Measurements from ENCODE around the gene ILK.

ILK gene

DNA sequence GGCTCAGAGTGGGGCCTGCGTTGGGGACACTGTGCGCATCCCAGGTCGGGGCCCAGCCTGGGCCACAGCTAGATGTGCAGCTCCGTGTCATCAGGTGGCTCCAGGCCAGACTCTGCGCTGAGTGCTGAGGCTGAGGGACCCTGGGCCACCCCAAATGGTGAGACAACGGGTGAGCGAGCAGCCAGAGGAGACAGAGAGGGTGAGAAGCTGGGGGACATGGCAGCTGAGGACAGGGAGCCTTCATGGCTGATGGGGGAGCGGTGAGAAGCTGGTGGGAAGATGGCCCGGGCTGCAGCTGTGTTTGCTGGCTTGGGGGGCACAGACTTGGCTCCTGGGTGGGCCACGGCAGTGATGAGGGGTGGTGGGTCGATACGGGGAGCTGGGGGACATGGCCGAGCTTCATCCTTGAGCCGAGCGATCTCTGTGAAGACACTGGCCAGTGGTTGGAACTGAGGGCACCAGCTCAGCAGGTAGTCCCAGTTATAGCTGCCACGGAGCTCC is 18.2 kb downstream of the ILK start:
- no peaks in the 10 kb centered on the region for H3K27me3 ChIP-seq (ENCODE audit: insufficient read depth, low read length)
- no peak overlapping the region for H3K27ac ChIP-seq (ENCODE audit: low read depth, low read length)
- no peak overlapping the region for H2AFZ ChIP-seq (ENCODE audit: low read length, unreplicated experiment)
- H3K79me2 ChIP-seq (ENCODE audit: control insufficient read depth, insufficient read depth, low read length, unreplicated experiment): peaks cover 22% of the 10 kb centered on the region
- no peak overlapping the region for H3K4me3 ChIP-seq (ENCODE audit: low read depth, low read length)
- H3K36me3 ChIP-seq (ENCODE audit: insufficient read depth, low read length): no peaks in the 10 kb centered on the region
- H3K4me1 ChIP-seq (ENCODE audit: control insufficient read depth, insufficient read depth, low read length, unreplicated experiment): peaks cover 20% of the 10 kb centered on the region

DNA sequence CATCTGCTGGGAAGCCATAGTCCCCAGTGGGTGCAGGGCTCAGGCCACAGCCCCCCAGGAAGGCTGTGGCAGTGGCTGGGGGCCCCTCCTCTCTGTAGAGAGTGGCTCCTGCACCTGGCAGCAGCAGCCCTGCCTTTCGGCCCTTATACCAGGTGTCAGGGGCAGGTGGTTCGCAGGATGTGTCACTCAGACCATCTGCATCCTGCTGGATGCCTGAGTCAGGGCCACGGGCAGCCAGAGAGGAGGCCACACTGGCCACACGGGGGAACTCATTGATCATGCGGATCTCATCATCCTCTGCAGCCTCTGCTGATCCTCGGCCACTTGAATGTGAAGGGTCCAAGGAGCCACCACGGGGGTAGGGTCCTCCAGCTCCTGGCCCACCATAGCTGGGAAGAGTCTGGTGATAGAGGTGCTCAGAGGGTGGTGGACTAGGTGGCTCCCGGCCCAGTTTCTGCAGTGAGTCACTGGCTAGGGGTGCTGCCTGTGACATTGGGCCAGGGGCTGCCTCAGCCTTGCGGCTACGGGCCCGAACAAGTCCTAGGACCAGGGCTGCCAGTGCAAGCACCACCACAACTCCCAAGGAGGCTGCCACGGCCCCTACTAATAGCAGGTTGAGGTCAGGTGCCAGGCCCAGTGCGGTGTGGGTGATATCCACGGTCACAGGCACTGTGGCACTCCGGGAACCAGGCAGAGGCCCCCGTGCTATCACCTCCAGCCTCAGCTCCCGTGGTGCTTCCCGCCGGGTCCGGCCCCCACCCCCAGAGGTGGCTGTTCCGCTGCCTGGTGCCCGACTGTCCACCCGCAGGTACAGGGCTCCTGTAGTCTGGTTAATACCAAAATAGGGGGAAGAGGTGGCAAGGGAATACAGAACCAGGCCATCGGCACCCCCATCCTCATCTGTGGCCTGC is 18.9 kb downstream of the ILK start:
- no peaks in the 10 kb centered on the region for H3K36me3 ChIP-seq (ENCODE audit: insufficient read depth, low read length)
- no peak overlapping the region for H3K4me3 ChIP-seq (ENCODE audit: low read depth, low read length)
- H3K27me3 ChIP-seq (ENCODE audit: insufficient read depth, low read length): no peaks in the 10 kb centered on the region
- H3K27ac ChIP-seq (ENCODE audit: low read depth, low read length): no peak overlapping the region
- H2AFZ ChIP-seq (ENCODE audit: low read length, unreplicated experiment): no peak overlapping the region
- peaks cover 12% of the 10 kb centered on the region for H3K4me1 ChIP-seq (ENCODE audit: control insufficient read depth, insufficient read depth, low read length, unreplicated experiment)
- peaks cover 14% of the 10 kb centered on the region for H3K79me2 ChIP-seq (ENCODE audit: control insufficient read depth, insufficient read depth, low read length, unreplicated experiment)

- Histone ChIP-seq H2AFZ (ENCODE audit: low read length, unreplicated experiment) (no peak overlapping the region), H3K4me1 (ENCODE audit: control insufficient read depth, insufficient read depth, low read length, unreplicated experiment) (peaks cover 8% of the 10 kb centered on the region), H3K4me3 (ENCODE audit: low read depth, low read length) (no peak overlapping the region), H3K27ac (ENCODE audit: low read depth, low read length) (no peak overlapping the region), H3K36me3 (ENCODE audit: insufficient read depth, low read length) (no peaks in the 10 kb centered on the region), H3K27me3 (ENCODE audit: insufficient read depth, low read length) (no peaks in the 10 kb centered on the region), H3K79me2 (ENCODE audit: control insufficient read depth, insufficient read depth, low read length, unreplicated experiment) (peaks cover 4% of the 10 kb centered on the region)
Observed at GRCh38 chr11:6623391-6624363, 20.1 kb downstream of the ILK start.

- Histone ChIP-seq H2AFZ (ENCODE audit: low read length, unreplicated experiment) (no peak overlapping the region), H3K27ac (ENCODE audit: low read depth, low read length) (no peak overlapping the region), H3K36me3 (ENCODE audit: insufficient read depth, low read length) (no peaks in the 10 kb centered on the region), H3K4me1 (ENCODE audit: control insufficient read depth, insufficient read depth, low read length, unreplicated experiment) (peaks cover 4% of the 10 kb centered on the region), H3K79me2 (ENCODE audit: control insufficient read depth, insufficient read depth, low read length, unreplicated experiment) (no peaks in the 10 kb centered on the region), H3K27me3 (ENCODE audit: insufficient read depth, low read length) (no peaks in the 10 kb centered on the region), H3K4me3 (ENCODE audit: low read depth, low read length) (no peak overlapping the region)
Observed at GRCh38 chr11:6625156-6625831, 21.7 kb downstream of the ILK start.

- Histone ChIP-seq H3K79me2 (ENCODE audit: control insufficient read depth, insufficient read depth, low read length, unreplicated experiment) (no peaks in the 10 kb centered on the region), H3K4me3 (ENCODE audit: low read depth, low read length) (no peak overlapping the region), H3K27ac (ENCODE audit: low read depth, low read length) (no peak overlapping the region), H3K36me3 (ENCODE audit: insufficient read depth, low read length) (no peaks in the 10 kb centered on the region), H3K27me3 (ENCODE audit: insufficient read depth, low read length) (no peaks in the 10 kb centered on the region), H2AFZ (ENCODE audit: low read length, unreplicated experiment) (no peak overlapping the region), H3K4me1 (ENCODE audit: control insufficient read depth, insufficient read depth, low read length, unreplicated experiment) (peaks cover 4% of the 10 kb centered on the region)
Observed at GRCh38 chr11:6625832-6626420, 22.4 kb downstream of the ILK start.

DNA sequence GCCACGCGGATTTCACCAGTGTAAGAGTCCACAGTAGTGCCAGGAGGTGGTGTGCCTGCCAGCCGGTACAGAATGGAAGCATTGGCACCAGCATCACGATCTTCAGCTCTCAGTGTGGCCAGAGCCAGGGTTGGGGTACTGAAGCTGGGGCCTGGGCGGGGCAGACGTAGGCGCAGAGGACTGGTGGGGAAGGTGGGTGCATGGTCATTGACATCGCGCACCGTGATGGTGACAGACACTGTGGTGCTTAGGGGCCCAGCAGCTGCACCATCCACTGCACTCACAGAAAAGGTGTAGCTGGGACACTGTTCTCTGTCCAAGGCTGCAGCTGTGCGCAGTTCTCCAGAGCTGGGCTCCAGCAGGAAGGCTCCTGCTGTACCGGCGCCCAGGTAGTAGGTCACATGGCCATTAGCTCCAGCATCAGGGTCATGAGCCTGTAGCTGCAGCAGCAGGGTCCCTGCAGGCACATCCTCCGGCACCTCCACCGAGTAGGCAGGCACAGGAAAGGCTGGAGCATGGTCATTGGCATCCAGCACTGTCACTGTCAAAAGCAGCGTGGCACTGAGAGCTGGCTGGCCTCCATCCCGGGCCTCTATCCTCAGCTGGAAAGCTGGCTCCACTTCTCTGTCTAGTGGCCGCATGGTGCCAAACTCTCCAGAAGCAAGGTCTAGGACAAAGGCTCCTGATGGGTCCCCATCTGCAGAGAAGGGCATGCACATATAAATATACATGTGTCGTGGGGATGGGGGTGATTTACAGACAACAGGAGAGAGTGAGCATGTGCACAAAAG is 23.6 kb downstream of the ILK start:
- H3K4me1 ChIP-seq (ENCODE audit: control insufficient read depth, insufficient read depth, low read length, unreplicated experiment): peaks cover 4% of the 10 kb centered on the region
- H2AFZ ChIP-seq (ENCODE audit: low read length, unreplicated experiment): peak overlapping the region; percentile 90
- H3K27me3 ChIP-seq (ENCODE audit: insufficient read depth, low read length): no peaks in the 10 kb centered on the region
- no peaks in the 10 kb centered on the region for H3K36me3 ChIP-seq (ENCODE audit: insufficient read depth, low read length)
- no peaks in the 10 kb centered on the region for H3K79me2 ChIP-seq (ENCODE audit: control insufficient read depth, insufficient read depth, low read length, unreplicated experiment)
- H3K4me3 ChIP-seq (ENCODE audit: low read depth, low read length): peak overlapping the region; percentile 62
- no peak overlapping the region for H3K27ac ChIP-seq (ENCODE audit: low read depth, low read length)

DNA sequence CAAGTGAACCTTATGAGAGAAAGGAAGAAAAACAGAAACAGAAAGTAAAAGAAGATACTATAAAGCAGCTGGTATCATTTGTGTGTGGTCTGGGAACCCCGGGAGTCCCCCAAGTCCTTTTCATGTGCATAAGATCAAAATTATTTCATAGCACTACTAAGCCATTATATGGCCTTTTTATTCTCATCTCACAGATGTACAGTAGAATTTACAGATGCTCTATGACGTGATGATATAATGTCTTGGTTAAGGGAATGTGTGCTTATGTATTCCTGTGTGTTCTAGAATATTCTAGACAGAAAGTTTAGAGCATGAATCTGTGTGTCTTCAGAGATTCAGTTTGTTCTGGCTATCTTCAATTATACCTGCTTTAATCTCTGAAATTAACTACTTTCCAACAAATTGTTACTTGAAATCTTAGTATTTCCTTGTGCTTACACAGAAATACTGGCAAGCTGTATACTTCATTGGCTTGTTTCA is 24.2 kb downstream of the ILK start:
- peak overlapping the region; percentile 62 for H3K4me3 ChIP-seq (ENCODE audit: low read depth, low read length)
- no peaks in the 10 kb centered on the region for H3K79me2 ChIP-seq (ENCODE audit: control insufficient read depth, insufficient read depth, low read length, unreplicated experiment)
- H3K27me3 ChIP-seq (ENCODE audit: insufficient read depth, low read length): no peaks in the 10 kb centered on the region
- H2AFZ ChIP-seq (ENCODE audit: low read length, unreplicated experiment): peak overlapping the region; percentile 90
- H3K4me1 ChIP-seq (ENCODE audit: control insufficient read depth, insufficient read depth, low read length, unreplicated experiment): peaks cover 4% of the 10 kb centered on the region
- no peaks in the 10 kb centered on the region for H3K36me3 ChIP-seq (ENCODE audit: insufficient read depth, low read length)
- H3K27ac ChIP-seq (ENCODE audit: low read depth, low read length): no peak overlapping the region

DNA sequence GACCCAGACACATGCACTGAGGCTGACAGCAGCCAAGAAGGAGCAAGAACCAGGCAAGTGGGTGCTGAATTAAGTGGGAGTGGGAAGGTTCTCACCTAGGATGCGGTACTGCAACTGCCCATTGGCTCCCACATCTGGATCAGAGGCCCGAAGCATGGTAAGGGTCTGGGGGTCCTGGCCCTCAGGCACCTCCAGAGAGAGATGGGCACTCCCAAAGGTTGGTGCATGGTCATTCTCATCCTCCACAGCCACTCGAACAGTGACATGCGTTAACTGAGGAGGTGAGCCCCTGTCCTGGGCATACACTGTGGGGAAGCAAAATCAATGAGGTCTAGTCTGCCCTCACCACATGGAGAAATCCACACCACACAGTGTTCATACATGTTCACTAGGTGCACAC is 25.0 kb downstream of the ILK start:
- Histone ChIP-seq H3K4me3 (ENCODE audit: low read depth, low read length) (no peak overlapping the region), H3K4me1 (ENCODE audit: control insufficient read depth, insufficient read depth, low read length, unreplicated experiment) (peaks cover 4% of the 10 kb centered on the region), H3K79me2 (ENCODE audit: control insufficient read depth, insufficient read depth, low read length, unreplicated experiment) (no peaks in the 10 kb centered on the region), H3K27ac (ENCODE audit: low read depth, low read length) (no peak overlapping the region), H2AFZ (ENCODE audit: low read length, unreplicated experiment) (no peak overlapping the region), H3K27me3 (ENCODE audit: insufficient read depth, low read length) (no peaks in the 10 kb centered on the region), H3K36me3 (ENCODE audit: insufficient read depth, low read length) (no peaks in the 10 kb centered on the region)

GRCh38 chr11:6629573-6629891 is 26.0 kb downstream of the ILK start:
- no peak overlapping the region for H3K4me3 ChIP-seq (ENCODE audit: low read depth, low read length)
- H3K27me3 ChIP-seq (ENCODE audit: insufficient read depth, low read length): no peaks in the 10 kb centered on the region
- H3K79me2 ChIP-seq (ENCODE audit: control insufficient read depth, insufficient read depth, low read length, unreplicated experiment): no peaks in the 10 kb centered on the region
- H2AFZ ChIP-seq (ENCODE audit: low read length, unreplicated experiment): no peak overlapping the region
- H3K36me3 ChIP-seq (ENCODE audit: insufficient read depth, low read length): no peaks in the 10 kb centered on the region
- peaks cover 4% of the 10 kb centered on the region for H3K4me1 ChIP-seq (ENCODE audit: control insufficient read depth, insufficient read depth, low read length, unreplicated experiment)
- H3K27ac ChIP-seq (ENCODE audit: low read depth, low read length): no peak overlapping the region

Measured in ACC112 (cell line).